Measurements from ENCODE around the gene KIF26B. TPM values are rescaled to one million over a fixed set of nuclear protein-coding genes. Genes with fewer than 3 reads are reported as not detected.

The KIF26B gene
- total RNA-seq, 1 experiment from 2014 or later: 1.2 TPM

GRCh38 chr1:245310571-245311531 lies 156.1 kb downstream of the KIF26B start (continued):
- TF ChIP-seq ZNF138 (CRISPR knock-in tag; conservative IDR thresholded peaks at IDR 0.05) (no peak), ARID4B (CRISPR knock-in tag; IDR thresholded peaks at IDR 0.05; ENCODE audit: borderline replicate concordance) (no peak), CDX4 (CRISPR knock-in tag; IDR thresholded peaks at IDR 0.05; ENCODE audit: borderline replicate concordance) (no peak), JAZF1 (CRISPR knock-in tag; IDR thresholded peaks at IDR 0.05) (no peak)

GRCh38 chr1:245311887-245312536 lies 157.2 kb downstream of the KIF26B start:
- ATAC-seq (no peak), DNase-seq (ENCODE audit: low spot score) (no peak)
- TF ChIP-seq HMGA2 (CRISPR knock-in tag; IDR thresholded peaks at IDR 0.05): no peak
- TF ChIP-seq, protein P1, sequence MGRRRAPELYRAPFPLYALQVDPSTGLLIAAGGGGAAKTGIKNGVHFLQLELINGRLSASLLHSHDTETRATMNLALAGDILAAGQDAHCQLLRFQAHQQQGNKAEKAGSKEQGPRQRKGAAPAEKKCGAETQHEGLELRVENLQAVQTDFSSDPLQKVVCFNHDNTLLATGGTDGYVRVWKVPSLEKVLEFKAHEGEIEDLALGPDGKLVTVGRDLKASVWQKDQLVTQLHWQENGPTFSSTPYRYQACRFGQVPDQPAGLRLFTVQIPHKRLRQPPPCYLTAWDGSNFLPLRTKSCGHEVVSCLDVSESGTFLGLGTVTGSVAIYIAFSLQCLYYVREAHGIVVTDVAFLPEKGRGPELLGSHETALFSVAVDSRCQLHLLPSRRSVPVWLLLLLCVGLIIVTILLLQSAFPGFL (CRISPR knock-in tag; IDR thresholded peaks at IDR 0.05; ENCODE audit: borderline replicate concordance): no peak
- TF ChIP-seq ZNF671 (CRISPR knock-in tag; IDR thresholded peaks at IDR 0.05): no peak
- TF ChIP-seq PRRX2 (CRISPR knock-in tag; IDR thresholded peaks at IDR 0.05): no peak
- TF ChIP-seq NFATC4 (CRISPR knock-in tag; IDR thresholded peaks at IDR 0.05): no peak
- Mint-ChIP-seq H3K27me3 (ENCODE audit: low read depth) (peaks cover 2% of the 10 kb centered on the region; the same call in 1 of the 2 replicates), H3K4me3 (no peak overlapping the region), H3K9me3 (peaks cover 10% of the 10 kb centered on the region), H3K4me1 (peaks cover 32% of the 10 kb centered on the region), H3K36me3 (no peaks in the 10 kb centered on the region), H3K27ac (no peak overlapping the region)
- ChIA-PET CTCF (no interaction called here), POLR2A (no interaction called here)

DNA sequence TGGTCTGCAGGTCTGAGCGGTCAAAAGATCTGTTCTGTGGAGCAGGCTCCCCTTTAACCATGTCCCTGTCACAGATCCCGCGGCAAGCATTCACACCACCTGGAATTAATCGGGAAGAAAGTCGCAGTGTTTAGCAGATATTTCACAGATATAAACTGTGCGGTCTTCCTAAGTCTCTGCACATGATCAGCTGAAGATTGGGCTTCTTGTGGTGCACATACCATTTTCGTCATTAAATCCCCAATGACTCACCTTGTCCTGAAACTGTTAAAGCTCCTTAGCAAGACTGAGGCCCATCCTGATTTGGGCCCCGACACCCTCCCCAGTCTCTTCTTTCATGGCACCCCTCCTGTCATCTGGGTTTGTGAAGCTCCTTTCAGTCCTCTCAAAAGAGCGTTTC lies 158.8 kb downstream of the KIF26B start:
- ChIA-PET POLR2A (no interaction called here), CTCF (no interaction called here)
- DNase-seq (ENCODE audit: low spot score): no peak
- Mint-ChIP-seq H3K4me3 (no peak overlapping the region), H3K36me3 (no peaks in the 10 kb centered on the region), H3K27me3 (ENCODE audit: low read depth) (peaks cover under 1% of the 10 kb centered on the region; the same call in 1 of the 2 replicates), H3K4me1 (peaks cover 32% of the 10 kb centered on the region), H3K27ac (no peak overlapping the region), H3K9me3 (peaks cover 8% of the 10 kb centered on the region)
- no peak for ATAC-seq
- TF ChIP-seq ZNF532 (CRISPR knock-in tag; IDR thresholded peaks at IDR 0.05; ENCODE audit: borderline replicate concordance) (no peak), TEAD1 (CRISPR knock-in tag; IDR thresholded peaks at IDR 0.05) (no peak), USF2 (CRISPR knock-in tag; IDR thresholded peaks at IDR 0.05) (no peak), KAT7 (CRISPR knock-in tag; IDR thresholded peaks at IDR 0.05; ENCODE audit: borderline replicate concordance) (no peak)
- TF ChIP-seq, protein P2, sequence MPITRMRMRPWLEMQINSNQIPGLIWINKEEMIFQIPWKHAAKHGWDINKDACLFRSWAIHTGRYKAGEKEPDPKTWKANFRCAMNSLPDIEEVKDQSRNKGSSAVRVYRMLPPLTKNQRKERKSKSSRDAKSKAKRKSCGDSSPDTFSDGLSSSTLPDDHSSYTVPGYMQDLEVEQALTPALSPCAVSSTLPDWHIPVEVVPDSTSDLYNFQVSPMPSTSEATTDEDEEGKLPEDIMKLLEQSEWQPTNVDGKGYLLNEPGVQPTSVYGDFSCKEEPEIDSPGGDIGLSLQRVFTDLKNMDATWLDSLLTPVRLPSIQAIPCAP (CRISPR knock-in tag; IDR thresholded peaks at IDR 0.05): no peak
- TF ChIP-seq, protein P3, sequence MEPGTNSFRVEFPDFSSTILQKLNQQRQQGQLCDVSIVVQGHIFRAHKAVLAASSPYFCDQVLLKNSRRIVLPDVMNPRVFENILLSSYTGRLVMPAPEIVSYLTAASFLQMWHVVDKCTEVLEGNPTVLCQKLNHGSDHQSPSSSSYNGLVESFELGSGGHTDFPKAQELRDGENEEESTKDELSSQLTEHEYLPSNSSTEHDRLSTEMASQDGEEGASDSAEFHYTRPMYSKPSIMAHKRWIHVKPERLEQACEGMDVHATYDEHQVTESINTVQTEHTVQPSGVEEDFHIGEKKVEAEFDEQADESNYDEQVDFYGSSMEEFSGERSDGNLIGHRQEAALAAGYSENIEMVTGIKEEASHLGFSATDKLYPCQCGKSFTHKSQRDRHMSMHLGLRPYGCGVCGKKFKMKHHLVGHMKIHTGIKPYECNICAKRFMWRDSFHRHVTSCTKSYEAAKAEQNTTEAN (CRISPR knock-in tag; IDR thresholded peaks at IDR 0.05): no peak
